CD14-positive monocyte (primary cell): Measurements from ENCODE around the gene EEFSEC. TPM values are rescaled to one million over a fixed set of nuclear protein-coding genes. Genes with fewer than 3 reads are reported as not detected.

Source experiments
- DNase-seq, 3 donors: peaks; one replicate each; pipeline ENCODE4 v3.0.0-alpha.2; 2011 to 2022
- H2AFZ ChIP-seq: 2 replicates; pipeline ENCODE4 v1.6.0; 2012; ENCODE audit warnings: mild to moderate bottlenecking, low read depth, low read length, inconsistent platforms; ENCODE audit not compliant: insufficient read depth, poor library complexity, severe bottlenecking
- H3K27ac ChIP-seq, 2 donors: 1 replicate in 1 of 2; 2 replicates in 1 of 2; pipeline ENCODE4 v1.5.1; 2012 to 2013; ENCODE audit warnings: low read length in 2 of 2, control low read depth in 1 of 2, inconsistent platforms in 1 of 2, low read depth in 1 of 2, mild to moderate bottlenecking in 1 of 2
- H3K27me3 ChIP-seq, 2 donors: one replicate each; pipeline versions ENCODE4 v1.6.0 to v1.6.1; 2011 to 2013; ENCODE audit warnings: low read length in 2 of 2; ENCODE audit not compliant: control insufficient read depth in 2 of 2, insufficient read depth in 2 of 2
- H3K36me3 ChIP-seq, 2 donors: replicated peaks in 1 of 2; 1 replicate in 1 of 2; 2 replicates in 1 of 2; pipeline versions ENCODE4 v1.5.1 to v1.6.1; 2012 to 2013; ENCODE audit warnings: low read length in 2 of 2, control low read depth in 1 of 2, inconsistent platforms in 1 of 2, mild to moderate bottlenecking in 1 of 2; ENCODE audit not compliant: insufficient read depth in 2 of 2, control insufficient read depth in 1 of 2
- H3K4me1 ChIP-seq, 2 donors: 1 replicate in 1 of 2; 2 replicates in 1 of 2; pipeline versions ENCODE4 v1.5.1 to v1.6.1; 2012 to 2013; ENCODE audit warnings: low read length in 2 of 2, control low read depth in 1 of 2, inconsistent platforms in 1 of 2, mild to moderate bottlenecking in 1 of 2, moderate library complexity in 1 of 2; ENCODE audit not compliant: insufficient read depth in 2 of 2, control insufficient read depth in 1 of 2
- H3K4me2 ChIP-seq: replicated peaks from 2 replicates; pipeline ENCODE3; 2012; ENCODE audit warnings: low read length, moderate library complexity, mild to moderate bottlenecking; ENCODE audit not compliant: poor library complexity, severe bottlenecking; ENCODE audit errors: extremely low read depth
- H3K4me3 ChIP-seq, 3 experiments: fragments of 200-600 bp in 1 of 3; sonication (generic) in 1 of 3; replicated peaks in 1 of 3; 1 replicate in 2 of 3; 2 replicates in 1 of 3; pipeline ENCODE4 v1.5.1; 2011 to 2013; ENCODE audit warnings: low read length in 3 of 3, mild to moderate bottlenecking in 3 of 3, control low read depth in 2 of 3, low read depth in 2 of 3, inconsistent platforms in 1 of 3, moderate library complexity in 1 of 3
- H3K79me2 ChIP-seq: 2 replicates; pipeline ENCODE4 v1.6.0; 2012; ENCODE audit warnings: mild to moderate bottlenecking, control low read depth, inconsistent platforms, low read length, moderate library complexity; ENCODE audit not compliant: insufficient read depth
- H3K9ac ChIP-seq: 2 replicates; pipeline ENCODE4 v1.6.0; 2017; ENCODE audit warnings: low read length, mild to moderate bottlenecking; ENCODE audit not compliant: insufficient read depth, poor library complexity, severe bottlenecking
- H3K9me3 ChIP-seq, 2 donors: replicated peaks in 1 of 2; 1 replicate in 1 of 2; 2 replicates in 1 of 2; pipeline versions ENCODE4 v1.5.1 to v1.6.1; 2012 to 2013; ENCODE audit warnings: low read length in 2 of 2, control low read depth in 1 of 2; ENCODE audit not compliant: control insufficient read depth in 1 of 2, insufficient read depth in 1 of 2
- H4K20me1 ChIP-seq: 2 replicates; pipeline ENCODE4 v1.6.0; 2012; ENCODE audit warnings: mild to moderate bottlenecking, low read length, control low read depth, moderate library complexity; ENCODE audit not compliant: insufficient read depth
- H3K27ac Mint-ChIP-seq, 7 donors: one replicate each; pipeline ENCODE4 v1.8.0; 2020; ENCODE audit warnings: mild to moderate bottlenecking in 7 of 7, mixed read lengths in 7 of 7, moderate library complexity in 6 of 7, inconsistent platforms in 2 of 7
- H3K27me3 Mint-ChIP-seq, 3 donors: one replicate each; pipeline ENCODE4 v1.8.0; 2021 to 2022; ENCODE audit warnings: low read depth in 3 of 3, mild to moderate bottlenecking in 3 of 3, mixed read lengths in 3 of 3, moderate library complexity in 3 of 3, inconsistent platforms in 1 of 3
- H3K36me3 Mint-ChIP-seq, 2 donors: one replicate each; pipeline ENCODE4 v1.8.0; 2020; ENCODE audit warnings: mixed read lengths in 2 of 2, inconsistent platforms in 1 of 2, mild to moderate bottlenecking in 1 of 2
- H3K4me1 Mint-ChIP-seq: one replicate; pipeline ENCODE4 v1.8.0; 2020; ENCODE audit warnings: mild to moderate bottlenecking, mixed read lengths
- H3K4me3 Mint-ChIP-seq, 2 donors: one replicate each; pipeline ENCODE4 v1.8.0; 2020; ENCODE audit warnings: mild to moderate bottlenecking in 2 of 2, mixed read lengths in 2 of 2, moderate library complexity in 1 of 2
- H3K9me3 Mint-ChIP-seq, 7 donors: one replicate each; pipeline ENCODE4 v1.8.0; 2020 to 2022; ENCODE audit warnings: mixed read lengths in 7 of 7, mild to moderate bottlenecking in 6 of 7, moderate library complexity in 6 of 7, inconsistent platforms in 2 of 7
- CTCF ChIP-seq: fragments of 200-600 bp; IDR thresholded peaks from one replicate; pipeline ENCODE4 v1.8.0; 2022; ENCODE audit warnings: antibody characterized with exemption, mild to moderate bottlenecking
- WGBS: methylation state at CpG from one replicate; pipeline ENCODE4 v1.1.5; 2013; ENCODE audit warnings: missing lambda C conversion rate; ENCODE audit not compliant: insufficient coverage; 5-methylcytosine and 5-hydroxymethylcytosine counted together
- intact Hi-C, 2 donors: fragments of 100-400 bp; cut with micrococcal nuclease; formaldehyde crosslinking; loops; one replicate each; pipeline versions ENCODE4 v1.15.0 to v1.15.1; 2023
- polyA plus RNA-seq, 3 donors: library from polyadenylated mRNA; depleted of rRNA in 1 of 3; unstranded in 2 of 3; stranded (reverse) in 1 of 3; fragments of 300-500 nt in 2 of 3; fragments of >200 nt in 1 of 3; fragmentation: Illumina TruSeq in 2 of 3; gene quantifications; 1 replicate in 2 of 3; 2 replicates in 1 of 3; pipeline ENCODE4 v1.2.3, GENCODE V29; 2012 to 2021

EEFSEC gene
- polyA plus RNA-seq, 3 donors: 13.3 to 14.9 (median 14.9) TPM

- H3K9me3 Mint-ChIP-seq: peaks cover 0 to 1% (median 0%) of the 10 kb centered on the region in 7 donors
- Histone ChIP-seq H4K20me1 (peaks cover 8% of the 10 kb centered on the region), H3K4me3 (no peak overlapping the region), H3K36me3 (no peaks in the 10 kb centered on the region), H3K9me3 (no peaks in the 10 kb centered on the region), H3K79me2 (no peaks in the 10 kb centered on the region), H3K27ac (no peak overlapping the region), H2AFZ (no peak overlapping the region), H3K27me3 (no peaks in the 10 kb centered on the region), H3K9ac (peak overlapping the region; percentile 5), H3K4me1 (peaks cover 10 to 14% of the 10 kb centered on the region in 2 donors), H3K4me2 (no peak overlapping the region)
- DNase-seq: no peak
- intact Hi-C loops: no loop called here
- H3K36me3 Mint-ChIP-seq: peaks cover 0 to 2% of the 10 kb centered on the region in 2 donors
- no peak for TF ChIP-seq CTCF
- 92% methylated on average over 7 of the region's 7 CpGs for WGBS
- peaks cover 0 to 2% (median 0%) of the 10 kb centered on the region in 3 donors for H3K27me3 Mint-ChIP-seq
- H3K4me1 Mint-ChIP-seq: peaks cover 15% of the 10 kb centered on the region
- no peak overlapping the region for H3K4me3 Mint-ChIP-seq
- no peak overlapping the region for H3K27ac Mint-ChIP-seq
Observed at GRCh38 chr3:128192131-128192530, 38.9 kb downstream of the EEFSEC start.

GRCh38 chr3:128193168-128193567 lies 39.9 kb downstream of the EEFSEC start:
- Histone ChIP-seq H3K4me1 (peaks cover 10 to 14% of the 10 kb centered on the region in 2 donors), H3K79me2 (no peaks in the 10 kb centered on the region), H3K4me3 (no peak overlapping the region), H3K9ac (no peak overlapping the region), H3K36me3 (no peaks in the 10 kb centered on the region), H3K9me3 (no peaks in the 10 kb centered on the region), H3K27me3 (no peaks in the 10 kb centered on the region), H4K20me1 (peaks cover 2% of the 10 kb centered on the region), H3K27ac (no peak overlapping the region), H3K4me2 (no peak overlapping the region), H2AFZ (no peak overlapping the region)
- intact Hi-C loops: no loop called here
- TF ChIP-seq CTCF: no peak
- H3K4me3 Mint-ChIP-seq: no peak overlapping the region
- no peaks in the 10 kb centered on the region for H3K9me3 Mint-ChIP-seq
- H3K27me3 Mint-ChIP-seq: peaks cover 0 to 2% (median 0%) of the 10 kb centered on the region in 3 donors
- no peak overlapping the region for H3K27ac Mint-ChIP-seq
- peaks cover 15% of the 10 kb centered on the region for H3K4me1 Mint-ChIP-seq
- peaks cover under 1 to 10% of the 10 kb centered on the region in 2 donors for H3K36me3 Mint-ChIP-seq
- WGBS: no CpG with 5 or more reads among the region's 2 CpGs
- no peak for DNase-seq
